Liver (tissue), 9 donors: Measurements from ENCODE around the gene CYP26C1. TPM values are rescaled to one million over a fixed set of nuclear protein-coding genes. Genes with fewer than 3 reads are reported as not detected.

ENCODE experiments used
- DNase-seq: peaks from one replicate; pipeline ENCODE4 v3.0.0-alpha.2; 2017; ENCODE audit warnings: low spot score
- H3K27ac ChIP-seq, 2 donors: one replicate each; pipeline ENCODE4 v1.7.0; 2013; ENCODE audit warnings: inconsistent platforms in 2 of 2, low read length in 2 of 2, control low read depth in 1 of 2, low read depth in 1 of 2, mild to moderate bottlenecking in 1 of 2
- H3K27me3 ChIP-seq, 4 donors: one replicate each; pipeline versions ENCODE4 v1.6.1 to v1.7.0; 2013; ENCODE audit warnings: low read length in 3 of 4, inconsistent platforms in 1 of 4, mild to moderate bottlenecking in 1 of 4, moderate library complexity in 1 of 4; ENCODE audit not compliant: control insufficient read depth in 4 of 4, insufficient read depth in 4 of 4
- H3K36me3 ChIP-seq, 4 donors: one replicate each; pipeline versions ENCODE4 v1.6.1 to v1.7.0; 2013; ENCODE audit warnings: low read length in 3 of 4, mild to moderate bottlenecking in 3 of 4, low read depth in 1 of 4, moderate library complexity in 1 of 4; ENCODE audit not compliant: control insufficient read depth in 4 of 4, insufficient read depth in 3 of 4
- H3K4me1 ChIP-seq, 4 donors: one replicate each; pipeline versions ENCODE4 v1.6.1 to v1.7.0; 2013; ENCODE audit warnings: low read length in 3 of 4, mild to moderate bottlenecking in 3 of 4, moderate library complexity in 1 of 4; ENCODE audit not compliant: control insufficient read depth in 4 of 4, insufficient read depth in 4 of 4
- H3K4me3 ChIP-seq, 3 donors: one replicate each; pipeline versions ENCODE4 v1.6.1 to v1.7.0; 2013; ENCODE audit warnings: low read length in 3 of 3, control low read depth in 1 of 3, low read depth in 1 of 3, mild to moderate bottlenecking in 1 of 3
- H3K9ac ChIP-seq, 2 donors: one replicate each; pipeline ENCODE4 v1.7.0; 2013; ENCODE audit warnings: low read length in 2 of 2, mild to moderate bottlenecking in 2 of 2, moderate library complexity in 2 of 2, control low read depth in 1 of 2, low read depth in 1 of 2
- H3K9me3 ChIP-seq, 4 donors: one replicate each; pipeline versions ENCODE4 v1.6.1 to v1.7.0; 2013; ENCODE audit warnings: low read length in 3 of 4; ENCODE audit not compliant: control insufficient read depth in 4 of 4
- EGR1 ChIP-seq, 2 donors: IDR thresholded peaks; 2 replicates each; pipeline ENCODE4 v1.6.1; 2016 to 2018; ENCODE audit warnings: antibody characterized with exemption in 2 of 2, low read depth in 2 of 2
- FOXA1 ChIP-seq: IDR thresholded peaks from 2 replicates; pipeline ENCODE4 v1.6.1; 2016; ENCODE audit warnings: antibody characterized with exemption
- FOXA2 ChIP-seq: IDR thresholded peaks from 2 replicates; pipeline ENCODE4 v1.6.1; 2016; ENCODE audit warnings: antibody characterized with exemption
- GABPA ChIP-seq, 2 donors: IDR thresholded peaks in 1 of 2; conservative IDR thresholded peaks in 1 of 2; 2 replicates each; pipeline ENCODE4 v1.6.1; 2016; ENCODE audit warnings: antibody characterized with exemption in 2 of 2, mild to moderate bottlenecking in 1 of 2, moderate library complexity in 1 of 2
- HNF4A ChIP-seq, 2 donors: conservative IDR thresholded peaks; 2 replicates each; pipeline ENCODE4 v1.6.1; 2016; ENCODE audit warnings: antibody characterized with exemption in 2 of 2, mild to moderate bottlenecking in 2 of 2
- HNF4G ChIP-seq: IDR thresholded peaks from 2 replicates; pipeline ENCODE4 v1.6.1; 2016; ENCODE audit warnings: antibody characterized with exemption
- JUND ChIP-seq, 2 donors: IDR thresholded peaks; 2 replicates each; pipeline ENCODE4 v1.6.1; 2016; ENCODE audit warnings: antibody characterized with exemption in 2 of 2
- MAX ChIP-seq: IDR thresholded peaks from 2 replicates; pipeline ENCODE4 v1.6.1; 2016; ENCODE audit warnings: antibody characterized with exemption
- NR2F2 ChIP-seq: IDR thresholded peaks from 2 replicates; pipeline ENCODE4 v1.6.1; 2016; ENCODE audit warnings: antibody characterized with exemption
- SP1 ChIP-seq: IDR thresholded peaks from 2 replicates; pipeline ENCODE4 v1.6.1; 2018; ENCODE audit warnings: antibody characterized with exemption, mild to moderate bottlenecking
- YY1 ChIP-seq: IDR thresholded peaks from 2 replicates; pipeline ENCODE4 v1.6.1; 2016; ENCODE audit warnings: antibody characterized with exemption, mild to moderate bottlenecking
- WGBS: extraction: QIAGEN DNeasy Blood & Tissue Kit; methylation state at CpG from one replicate; pipeline ENCODE4 v1.1.7; 2013; 5-methylcytosine and 5-hydroxymethylcytosine counted together
- polyA plus RNA-seq, 2 donors: library from polyadenylated mRNA; stranded (reverse) in 1 of 2; unstranded in 1 of 2; fragments of 200-250 nt in 1 of 2; fragments of >200 nt in 1 of 2; fragmentation: Nextera tagmentation in 1 of 2; extraction: Ambion mirVana in 1 of 2; gene quantifications; one replicate each; pipeline versions ENCODE4 v1.2.1 to v1.2.3, GENCODE V29; 2013 to 2015
- total RNA-seq, 2 donors: library from RNA; depleted of rRNA; stranded (reverse); fragments of >200 nt; gene quantifications; one replicate each; pipeline ENCODE4 v1.2.3, GENCODE V29; 2014
- TF ChIP-seq, protein P1 (sequence below): fragments of 150-350 bp; IDR thresholded peaks from 2 replicates; pipeline ENCODE4 v1.5.1; 2017; ENCODE audit warnings: improper control_type of control experiment, low read depth, low read length; ENCODE audit not compliant: missing input control
- TF ChIP-seq, protein P2 (sequence below): IDR thresholded peaks from 2 replicates; pipeline ENCODE4 v1.6.1; 2016; ENCODE audit warnings: antibody characterized with exemption
- TF ChIP-seq, protein P3 (sequence below): IDR thresholded peaks from 2 replicates; pipeline ENCODE4 v1.6.1; 2016; ENCODE audit warnings: antibody characterized with exemption
- donor health status: healthy.
- donor health status: healthy.
- donor health status: healthy.
- donor health status: healthy.
- donor health status: healthy.

The CYP26C1 gene
- total and polyA plus RNA-seq, 4 donors = 0.09 to 0.25 TPM; not detected in 2

GRCh38 chr10:93081318-93081717 is 20.7 kb downstream of the CYP26C1 start:
- H3K9ac ChIP-seq = no peak overlapping the region
- H3K27me3 ChIP-seq = no peaks in the 10 kb centered on the region
- H3K9me3 ChIP-seq = no peaks in the 10 kb centered on the region
- TF ChIP-seq FOXA2 (no peak), JUND (IDR thresholded peaks at IDR 0.05) (no peak), FOXA1 (no peak)
- no peak for DNase-seq
- H3K4me1 ChIP-seq = peaks cover 0 to 40% (median 33%) of the 10 kb centered on the region in 4 donors
- 67% methylated on average over 3 of the region's 3 CpGs for WGBS
- no peak overlapping the region for H3K4me3 ChIP-seq
- H3K36me3 ChIP-seq = no peaks in the 10 kb centered on the region
- H3K27ac ChIP-seq = no peak overlapping the region

DNA sequence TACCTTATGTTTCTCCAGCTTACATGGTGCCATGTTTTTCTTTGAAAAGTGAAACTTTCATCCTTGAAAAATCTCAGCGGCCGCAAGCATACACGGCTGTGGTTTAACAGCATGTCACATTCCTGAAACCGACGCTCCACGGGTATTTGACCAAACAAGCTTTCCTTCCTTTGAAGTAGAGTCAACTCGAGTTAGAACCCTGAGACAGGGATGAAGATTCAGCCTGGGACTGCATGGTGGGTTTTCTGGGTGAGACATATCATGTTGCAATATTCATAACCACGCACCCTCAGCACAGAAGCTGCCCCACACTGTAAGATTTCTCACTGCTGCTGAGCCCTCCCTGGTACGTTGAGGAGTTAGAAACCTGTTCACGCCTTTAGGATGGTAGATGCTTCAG is 21.2 kb downstream of the CYP26C1 start:
- DNase-seq = no peak
- no peak overlapping the region for H3K27ac ChIP-seq
- H3K9ac ChIP-seq = no peak overlapping the region
- WGBS = 82% methylated on average over 10 of the region's 10 CpGs
- H3K4me1 ChIP-seq = peaks cover 0 to 37% (median 31%) of the 10 kb centered on the region in 4 donors
- no peaks in the 10 kb centered on the region for H3K9me3 ChIP-seq
- no peak overlapping the region for H3K4me3 ChIP-seq
- no peaks in the 10 kb centered on the region for H3K27me3 ChIP-seq
- no peaks in the 10 kb centered on the region for H3K36me3 ChIP-seq
- no peak for TF ChIP-seq JUND (IDR thresholded peaks at IDR 0.05)
- no peak for TF ChIP-seq SP1
- TF ChIP-seq, protein P1, sequence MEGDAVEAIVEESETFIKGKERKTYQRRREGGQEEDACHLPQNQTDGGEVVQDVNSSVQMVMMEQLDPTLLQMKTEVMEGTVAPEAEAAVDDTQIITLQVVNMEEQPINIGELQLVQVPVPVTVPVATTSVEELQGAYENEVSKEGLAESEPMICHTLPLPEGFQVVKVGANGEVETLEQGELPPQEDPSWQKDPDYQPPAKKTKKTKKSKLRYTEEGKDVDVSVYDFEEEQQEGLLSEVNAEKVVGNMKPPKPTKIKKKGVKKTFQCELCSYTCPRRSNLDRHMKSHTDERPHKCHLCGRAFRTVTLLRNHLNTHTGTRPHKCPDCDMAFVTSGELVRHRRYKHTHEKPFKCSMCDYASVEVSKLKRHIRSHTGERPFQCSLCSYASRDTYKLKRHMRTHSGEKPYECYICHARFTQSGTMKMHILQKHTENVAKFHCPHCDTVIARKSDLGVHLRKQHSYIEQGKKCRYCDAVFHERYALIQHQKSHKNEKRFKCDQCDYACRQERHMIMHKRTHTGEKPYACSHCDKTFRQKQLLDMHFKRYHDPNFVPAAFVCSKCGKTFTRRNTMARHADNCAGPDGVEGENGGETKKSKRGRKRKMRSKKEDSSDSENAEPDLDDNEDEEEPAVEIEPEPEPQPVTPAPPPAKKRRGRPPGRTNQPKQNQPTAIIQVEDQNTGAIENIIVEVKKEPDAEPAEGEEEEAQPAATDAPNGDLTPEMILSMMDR = no peak
- TF ChIP-seq NR2F2 = no peak
- TF ChIP-seq FOXA1 = no peak
- TF ChIP-seq, protein P2, sequence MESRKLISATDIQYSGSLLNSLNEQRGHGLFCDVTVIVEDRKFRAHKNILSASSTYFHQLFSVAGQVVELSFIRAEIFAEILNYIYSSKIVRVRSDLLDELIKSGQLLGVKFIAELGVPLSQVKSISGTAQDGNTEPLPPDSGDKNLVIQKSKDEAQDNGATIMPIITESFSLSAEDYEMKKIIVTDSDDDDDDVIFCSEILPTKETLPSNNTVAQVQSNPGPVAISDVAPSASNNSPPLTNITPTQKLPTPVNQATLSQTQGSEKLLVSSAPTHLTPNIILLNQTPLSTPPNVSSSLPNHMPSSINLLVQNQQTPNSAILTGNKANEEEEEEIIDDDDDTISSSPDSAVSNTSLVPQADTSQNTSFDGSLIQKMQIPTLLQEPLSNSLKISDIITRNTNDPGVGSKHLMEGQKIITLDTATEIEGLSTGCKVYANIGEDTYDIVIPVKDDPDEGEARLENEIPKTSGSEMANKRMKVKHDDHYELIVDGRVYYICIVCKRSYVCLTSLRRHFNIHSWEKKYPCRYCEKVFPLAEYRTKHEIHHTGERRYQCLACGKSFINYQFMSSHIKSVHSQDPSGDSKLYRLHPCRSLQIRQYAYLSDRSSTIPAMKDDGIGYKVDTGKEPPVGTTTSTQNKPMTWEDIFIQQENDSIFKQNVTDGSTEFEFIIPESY = no peak
- no peak for TF ChIP-seq HNF4G
- TF ChIP-seq, protein P3, sequence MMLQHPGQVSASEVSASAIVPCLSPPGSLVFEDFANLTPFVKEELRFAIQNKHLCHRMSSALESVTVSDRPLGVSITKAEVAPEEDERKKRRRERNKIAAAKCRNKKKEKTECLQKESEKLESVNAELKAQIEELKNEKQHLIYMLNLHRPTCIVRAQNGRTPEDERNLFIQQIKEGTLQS = no peak
- TF ChIP-seq MAX = no peak
- TF ChIP-seq GABPA (IDR thresholded peaks at IDR 0.05 in 1 of 2, conservative IDR thresholded peaks at IDR 0.05 in 1 of 2) = no peak
- TF ChIP-seq HNF4A (conservative IDR thresholded peaks at IDR 0.05) = no peak
- no peak for TF ChIP-seq EGR1 (IDR thresholded peaks at IDR 0.05; ENCODE audit: low read depth in 2 of 2)
- no peak for TF ChIP-seq FOXA2
- TF ChIP-seq YY1 = no peak
